A549 treated with GW870086 at 1 μM for 4 hours (cell line): ENCODE measurements around the gene KCNMB2. TPM values are rescaled to one million over a fixed set of nuclear protein-coding genes. Genes with fewer than 3 reads are reported as not detected.

Experiments used
- total RNA-seq: library from RNA; stranded (reverse); fragments of 200-300 nt; extraction: Qiagen RNA extraction; gene quantifications from 5 replicates; pipeline ENCODE4 v1.2.3, GENCODE V29; 2022; ENCODE audit warnings: low read depth

KCNMB2 gene
- total RNA-seq = not detected in 5 replicates

DNA sequence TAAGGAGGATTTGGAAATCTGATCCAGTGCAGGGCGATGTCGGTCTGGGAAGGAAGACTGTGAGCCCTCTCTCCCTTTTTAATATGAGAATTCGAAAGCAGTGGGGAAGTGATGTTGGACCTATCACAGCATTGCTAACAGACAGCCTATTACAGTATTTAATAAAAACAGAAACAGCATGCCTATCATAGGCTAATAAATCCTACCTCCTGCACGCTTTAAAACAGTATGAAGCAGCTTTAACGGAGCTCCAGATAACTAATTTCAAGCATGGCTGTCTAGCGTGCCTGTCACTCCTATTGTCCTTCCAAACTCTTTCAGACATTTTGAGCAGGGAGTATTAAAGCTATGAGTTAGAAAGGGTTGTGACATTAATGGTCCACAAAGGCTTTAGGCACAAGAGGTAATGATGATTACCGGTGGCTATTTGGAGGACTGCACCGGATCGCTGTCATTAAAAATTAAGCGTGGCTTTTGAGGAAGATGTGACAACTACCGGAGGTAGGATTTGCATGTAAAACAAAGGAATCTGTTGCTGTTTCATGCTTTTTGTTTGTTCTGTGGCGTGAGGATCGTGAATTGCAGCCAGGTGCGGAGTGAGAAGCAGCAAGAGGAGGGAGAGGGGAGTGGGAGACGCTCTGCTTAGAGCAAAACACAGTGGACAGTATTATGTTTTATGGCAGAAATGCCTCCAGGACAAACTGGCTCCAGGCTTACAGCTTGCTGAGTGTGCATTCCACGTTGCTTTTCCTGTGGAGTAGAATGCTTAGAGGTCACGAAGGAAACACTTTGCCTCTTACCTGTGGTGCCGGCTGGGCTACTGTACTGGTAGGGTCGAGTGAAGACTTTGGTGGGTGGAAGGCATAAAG is at the start of gene KCNMB2:
Gene KCNMB2, plus strand, starts transcription at position 226 of the 869 bp plus-strand sequence.

